GM18517 (cell line): ENCODE data around the gene DDX1.
A peak's percentile ranks its signal among the peaks of the same experiment; 100 is the strongest.

ENCODE experiments used
- ATAC-seq: cut with Tn5 transposase; IDR thresholded peaks from one replicate; pipeline ENCODE4 v1.9.1; 2021; ENCODE audit warnings: mild to moderate bottlenecking, moderate library complexity; ENCODE audit not compliant: unreplicated experiment

Gene DDX1

GRCh38 chr2:15561574-15562344 lies 29.9 kb upstream of the DDX1 start:
- ATAC-seq, result peak; percentile 18

DNA sequence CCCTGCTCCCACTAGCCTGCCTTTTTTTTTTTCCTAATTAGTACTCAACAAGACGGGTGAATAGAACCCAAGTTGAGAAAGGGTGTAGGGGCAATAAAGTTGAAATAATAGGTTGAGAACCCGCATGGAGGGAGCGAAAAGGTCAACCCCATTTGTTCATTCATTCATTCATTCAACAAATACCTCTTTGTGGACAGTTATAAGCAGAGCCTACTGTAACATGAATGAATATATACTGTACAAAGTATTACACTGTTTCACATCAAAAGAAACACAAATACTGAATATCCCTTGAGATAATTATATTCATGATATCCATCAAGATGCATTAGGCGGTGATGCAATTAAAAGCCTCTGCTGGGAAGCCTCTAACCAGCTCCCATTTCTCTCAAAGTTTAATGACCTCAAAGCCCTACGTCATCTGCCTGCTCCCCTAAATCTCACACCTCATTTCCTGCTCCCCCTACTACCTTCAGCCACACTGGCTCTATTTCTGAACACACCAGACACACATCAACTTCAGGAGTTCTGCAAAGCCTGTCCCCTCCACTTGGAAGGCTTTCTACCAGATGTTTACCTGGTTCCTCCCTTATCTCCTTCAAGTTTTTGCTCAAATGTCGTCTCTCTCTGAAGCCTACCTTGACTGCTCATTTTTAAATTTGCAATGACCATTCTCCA lies 29.2 kb upstream of the DDX1 start:
- no peak for ATAC-seq

DNA sequence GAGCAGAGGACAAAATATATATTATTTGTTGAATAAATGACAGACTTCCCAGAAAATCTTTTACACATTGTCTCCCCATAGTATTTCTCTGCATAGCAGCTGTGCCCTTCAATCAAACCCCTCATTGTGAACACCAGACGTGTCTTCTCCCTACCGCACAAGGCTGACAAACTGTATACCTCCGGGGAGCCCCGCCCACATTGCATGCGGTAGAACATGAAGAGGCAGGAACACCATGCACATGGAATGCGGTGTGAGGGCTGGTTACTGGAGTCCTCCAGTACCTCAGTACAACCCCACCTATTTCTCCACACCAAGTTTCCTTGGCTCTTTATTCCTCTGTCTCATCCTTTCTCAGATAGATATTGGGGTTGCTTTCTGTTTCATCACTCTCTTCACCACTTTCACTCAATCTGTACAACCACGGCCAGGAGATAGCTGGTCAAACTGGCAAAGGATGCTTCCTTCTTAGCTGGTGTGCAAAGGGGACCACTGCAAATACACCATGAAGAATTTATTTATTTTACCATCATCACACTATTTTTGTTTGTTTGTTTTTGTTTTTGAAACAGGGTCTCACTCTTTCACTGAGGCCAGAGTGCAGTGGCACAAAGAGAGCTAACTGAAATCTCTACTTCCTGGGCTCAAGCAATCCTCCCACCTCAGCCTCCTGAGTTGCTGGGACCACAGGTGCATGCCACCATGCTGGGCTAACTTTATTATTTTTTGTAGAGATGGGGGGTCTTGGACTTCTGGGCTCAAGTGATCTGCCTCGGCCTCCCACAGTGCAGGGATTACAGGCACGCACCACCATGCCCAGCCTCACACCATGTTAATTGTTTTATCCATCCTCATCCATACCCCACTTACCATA lies 28.2 kb upstream of the DDX1 start:
- ATAC-seq, result no peak

GRCh38 chr2:15565392-15565791 lies 26.3 kb upstream of the DDX1 start:
- ATAC-seq, result no peak

DNA sequence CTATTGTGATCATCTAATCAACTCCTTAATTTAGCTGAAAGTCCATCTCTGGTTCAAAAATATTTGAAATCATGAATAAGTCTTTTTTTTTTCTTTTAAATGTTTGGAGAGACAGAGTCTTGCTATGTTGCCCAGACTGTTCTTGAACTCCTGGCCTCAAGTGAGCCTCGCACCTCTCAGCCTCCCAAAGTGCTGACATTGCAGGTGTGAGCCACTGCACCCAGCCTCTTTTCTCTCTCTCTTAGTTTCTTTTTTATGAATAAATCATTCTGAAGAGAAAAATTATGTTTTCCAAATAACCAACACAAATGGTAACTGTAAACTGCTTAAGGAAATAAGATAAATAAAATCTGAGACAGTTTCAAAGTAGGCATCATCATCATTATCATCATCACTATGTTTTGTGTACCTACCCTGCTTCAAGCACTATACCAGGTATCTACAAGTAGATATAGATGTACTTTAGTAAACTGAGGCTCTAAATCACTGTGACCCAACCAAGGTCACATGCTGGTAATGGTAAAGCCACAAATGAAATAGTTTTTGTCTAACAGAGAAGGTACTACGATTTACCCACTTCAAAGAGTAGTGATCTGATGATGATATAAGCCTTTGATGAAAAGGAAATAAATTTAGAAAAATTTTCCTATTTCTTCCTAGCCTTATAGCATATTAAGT lies 25.5 kb upstream of the DDX1 start:
- ATAC-seq, result no peak

DNA sequence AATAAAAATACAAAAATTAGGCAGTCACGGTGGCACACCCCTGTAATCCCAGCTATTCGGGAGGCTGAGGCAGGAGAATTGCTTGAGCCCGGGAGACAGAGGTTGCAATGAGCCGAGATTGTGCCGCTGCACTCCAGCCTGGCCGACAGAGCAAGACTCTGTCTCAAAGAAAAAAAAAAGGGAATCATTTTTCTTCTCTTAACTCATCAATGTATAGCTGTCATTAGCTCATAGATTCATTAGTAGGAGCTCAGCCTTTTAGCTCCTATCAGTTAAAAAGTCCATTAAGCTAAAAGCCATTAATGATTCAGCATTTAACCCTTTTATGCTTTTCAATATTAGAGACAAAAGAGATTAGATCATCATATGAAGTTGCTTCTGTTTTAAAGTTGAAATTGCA lies 24.8 kb upstream of the DDX1 start:
- ATAC-seq, result no peak

DNA sequence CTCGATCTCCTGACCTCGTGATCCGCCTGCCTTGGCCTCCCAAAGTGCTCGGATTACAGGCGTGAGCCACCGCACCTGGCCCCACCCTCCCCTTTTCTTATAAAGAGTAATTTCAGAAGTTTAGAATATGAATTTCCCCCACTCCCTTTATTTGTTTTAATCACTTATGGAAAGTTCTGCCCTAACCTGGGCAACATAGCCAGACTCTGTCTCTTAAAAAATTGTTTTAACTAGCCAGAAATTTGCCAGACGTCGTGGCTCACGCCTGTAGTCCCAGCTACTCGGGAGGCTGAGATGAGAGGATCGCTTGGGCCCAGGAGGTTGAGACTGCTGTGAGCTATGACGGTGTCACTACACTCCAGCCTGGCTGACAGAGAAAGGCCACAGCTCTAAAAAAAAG lies 22.8 kb upstream of the DDX1 start:
- ATAC-seq, result no peak

- no peak for ATAC-seq
Observed at GRCh38 chr2:15570104-15570503, 21.6 kb upstream of the DDX1 start.

- ATAC-seq, result no peak
Observed at GRCh38 chr2:15571729-15572128, 19.9 kb upstream of the DDX1 start.

- ATAC-seq, result peak; percentile 89
Observed at GRCh38 chr2:15577071-15577735, 14.5 kb upstream of the DDX1 start.

- ATAC-seq, result no peak
Observed at GRCh38 chr2:15579641-15580040, 12.0 kb upstream of the DDX1 start.

GRCh38 chr2:15580451-15580850 lies 11.2 kb upstream of the DDX1 start:
- no peak for ATAC-seq

DNA sequence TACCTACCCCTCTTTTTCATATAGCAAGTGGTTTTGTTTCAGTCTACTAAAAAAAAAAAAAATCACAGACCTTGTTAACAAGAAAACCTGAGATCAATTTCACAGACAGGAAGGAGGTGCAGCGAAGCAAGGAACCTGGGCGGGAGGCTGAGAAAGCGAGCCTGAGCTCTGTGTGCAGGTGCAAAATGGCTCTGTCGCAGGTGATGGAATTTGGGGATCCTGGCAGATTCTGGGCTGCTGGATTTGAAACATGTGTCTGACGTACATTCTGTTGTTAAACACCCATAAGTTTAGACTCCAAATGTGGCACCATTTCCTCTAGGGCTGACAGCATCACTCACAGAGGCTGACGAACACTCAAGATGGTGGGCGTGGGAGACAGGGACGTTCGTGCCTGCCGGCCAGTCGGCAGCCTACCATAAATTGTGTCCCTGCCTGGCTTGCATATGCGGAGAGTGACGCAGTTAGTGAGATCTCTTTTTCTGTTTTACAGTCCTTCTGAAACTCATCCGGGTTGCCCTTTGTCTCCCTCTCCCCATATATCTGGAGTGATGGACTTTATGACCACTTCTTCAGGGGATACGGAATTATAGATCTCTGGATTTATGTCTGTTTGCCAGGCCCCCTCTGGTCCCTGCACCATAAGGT lies 8.8 kb upstream of the DDX1 start:
- no peak for ATAC-seq

DNA sequence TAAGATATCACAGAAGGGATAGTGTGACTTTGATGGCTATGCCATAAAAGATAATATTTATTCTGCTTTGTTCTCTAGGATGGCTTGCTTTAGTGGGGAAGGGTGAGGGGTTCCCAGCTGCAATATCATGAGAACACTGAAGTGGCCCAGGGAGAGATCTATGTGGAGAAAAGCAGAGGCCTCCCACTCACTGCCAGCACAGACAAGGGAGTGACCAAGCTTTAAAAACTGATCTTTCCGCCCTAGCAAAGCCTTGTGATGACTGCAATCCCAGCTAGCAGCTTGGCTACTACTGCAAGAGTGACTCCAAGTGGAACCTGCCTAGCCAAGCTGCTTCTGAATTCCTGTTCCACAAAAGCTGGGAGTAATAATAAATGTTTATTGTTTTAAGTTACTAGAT lies 7.8 kb upstream of the DDX1 start:
- ATAC-seq, result no peak

DNA sequence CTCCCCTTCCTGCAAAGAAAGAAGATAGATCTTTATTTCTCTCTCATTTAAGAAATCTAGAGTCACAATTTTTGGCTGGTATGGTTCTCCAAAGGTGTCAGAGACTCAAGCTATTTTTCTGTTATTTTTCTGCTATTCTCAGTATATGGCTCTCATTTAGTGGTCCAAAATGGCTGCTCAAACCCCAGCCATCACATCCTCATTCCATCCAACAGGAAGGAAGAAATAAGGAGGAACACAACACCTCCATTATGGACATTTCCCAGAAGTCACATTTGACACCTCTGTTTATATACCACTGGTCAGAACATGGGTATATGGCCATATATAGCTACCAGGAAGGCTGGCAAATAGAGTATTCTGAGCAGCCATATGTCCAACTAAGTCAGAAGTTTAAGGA lies 7.4 kb upstream of the DDX1 start:
- ATAC-seq, result no peak

- no peak for ATAC-seq
Observed at GRCh38 chr2:15584767-15585469, 6.8 kb upstream of the DDX1 start.

GRCh38 chr2:15588329-15588919 lies 3.2 kb upstream of the DDX1 start:
- no peak for ATAC-seq

- ATAC-seq, result no peak
Observed at GRCh38 chr2:15591373-15591691, 336 bp upstream of the DDX1 start.

DNA sequence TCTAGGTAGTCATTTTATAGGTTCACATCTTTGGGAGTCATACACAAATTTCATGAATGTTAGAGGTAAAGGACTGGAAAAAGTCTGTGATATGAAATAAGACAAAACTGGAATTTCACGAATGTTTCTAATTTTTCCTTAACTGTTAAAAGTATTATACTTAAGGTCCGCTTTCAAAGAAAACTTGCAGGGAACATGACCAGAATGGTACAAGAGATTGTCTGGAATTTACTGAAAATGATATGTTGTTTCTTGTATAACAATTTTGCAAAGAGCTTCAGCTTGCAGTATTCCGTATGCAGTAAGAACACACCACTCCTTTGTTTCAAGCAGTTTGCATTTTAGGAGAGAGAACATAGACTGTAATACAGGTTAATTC lies 1.6 kb downstream of the DDX1 start:
- ATAC-seq, result no peak
